Ectodermal cell (in vitro differentiated cells): ENCODE measurements around the gene FBXL20.

ENCODE experiments used
- H3K27ac ChIP-seq: 2 replicates; pipeline ENCODE4 v1.7.0; 2013; ENCODE audit warnings: mild to moderate bottlenecking, low read depth, low read length; ENCODE audit not compliant: insufficient read depth, poor library complexity, severe bottlenecking
- H3K27me3 ChIP-seq: 2 replicates; pipeline ENCODE4 v1.7.0; 2013; ENCODE audit warnings: mild to moderate bottlenecking, low read length; ENCODE audit not compliant: insufficient read depth, control insufficient read depth, poor library complexity, severe bottlenecking
- H3K36me3 ChIP-seq: one replicate; pipeline ENCODE4 v1.7.0; 2013; ENCODE audit warnings: low read length; ENCODE audit not compliant: control insufficient read depth, insufficient read depth
- H3K4me1 ChIP-seq: one replicate; pipeline ENCODE4 v1.7.0; 2013; ENCODE audit warnings: low read length; ENCODE audit not compliant: control insufficient read depth, insufficient read depth
- H3K4me3 ChIP-seq: 2 replicates; pipeline ENCODE4 v1.7.0; 2013; ENCODE audit warnings: low read depth, low read length, control low read depth; ENCODE audit not compliant: insufficient read depth
- H3K9me3 ChIP-seq: 2 replicates; pipeline ENCODE4 v1.7.0; 2013; ENCODE audit warnings: mild to moderate bottlenecking, low read length, moderate library complexity; ENCODE audit not compliant: control insufficient read depth
- WGBS, 2 experiments: methylation state at CpG; one replicate each; pipeline ENCODE4 v1.1.7; 2013; ENCODE audit warnings: missing lambda C conversion rate in 2 of 2; 5-methylcytosine and 5-hydroxymethylcytosine counted together

FBXL20 gene

DNA sequence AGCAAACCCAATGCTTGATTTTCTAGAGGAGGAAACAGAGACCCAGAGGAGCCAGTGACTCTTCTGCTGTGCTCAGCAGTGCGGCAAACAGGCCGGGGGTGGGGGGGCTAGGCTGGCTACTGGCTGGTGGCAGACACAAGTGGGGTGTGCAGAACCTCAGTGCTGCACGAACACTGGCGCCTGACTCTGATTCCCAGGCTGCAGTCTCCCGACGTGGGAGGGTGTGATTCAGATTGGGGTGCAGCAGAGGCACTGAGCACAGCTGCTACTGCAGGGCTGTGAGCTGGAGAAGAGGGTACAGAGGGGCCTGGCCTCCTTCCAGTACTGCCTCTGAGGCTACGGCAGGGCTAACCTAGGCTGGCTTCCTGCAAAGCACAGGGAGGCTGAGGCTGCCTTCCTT lies 193.3 kb downstream of the FBXL20 start:
- H3K27me3 ChIP-seq, result peaks cover 25% of the 10 kb centered on the region
- WGBS, 2 experiments, result 82 to 84% methylated on average over 7 of the region's 7 CpGs
- H3K36me3 ChIP-seq, result peaks cover 21% of the 10 kb centered on the region
- H3K9me3 ChIP-seq, result no peaks in the 10 kb centered on the region
- H3K4me1 ChIP-seq, result peaks cover 22% of the 10 kb centered on the region
- no peak overlapping the region for H3K4me3 ChIP-seq
- no peak overlapping the region for H3K27ac ChIP-seq

DNA sequence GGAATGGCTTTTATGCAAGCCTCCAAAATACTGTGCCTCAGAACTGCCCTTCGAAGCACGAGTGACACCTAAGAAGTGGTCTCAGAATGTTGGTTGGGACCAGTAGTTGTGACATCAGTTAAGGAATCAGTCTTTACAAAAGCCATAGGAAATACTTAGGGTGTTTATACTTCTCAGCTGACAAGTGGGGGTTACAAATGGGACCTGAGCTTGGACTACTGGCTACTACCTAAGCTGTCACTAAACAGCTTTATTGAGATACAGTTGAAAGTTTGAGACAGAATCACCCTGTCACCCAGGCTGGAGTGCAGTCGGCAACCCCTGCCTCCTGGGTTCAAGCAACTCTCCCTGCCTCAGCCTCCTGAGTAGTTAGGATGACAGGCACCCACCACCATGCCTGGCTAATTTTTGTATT lies 196.3 kb downstream of the FBXL20 start:
- no peak overlapping the region for H3K4me3 ChIP-seq
- WGBS, 2 experiments, result 97% methylated on average over 3 of the region's 3 CpGs

DNA sequence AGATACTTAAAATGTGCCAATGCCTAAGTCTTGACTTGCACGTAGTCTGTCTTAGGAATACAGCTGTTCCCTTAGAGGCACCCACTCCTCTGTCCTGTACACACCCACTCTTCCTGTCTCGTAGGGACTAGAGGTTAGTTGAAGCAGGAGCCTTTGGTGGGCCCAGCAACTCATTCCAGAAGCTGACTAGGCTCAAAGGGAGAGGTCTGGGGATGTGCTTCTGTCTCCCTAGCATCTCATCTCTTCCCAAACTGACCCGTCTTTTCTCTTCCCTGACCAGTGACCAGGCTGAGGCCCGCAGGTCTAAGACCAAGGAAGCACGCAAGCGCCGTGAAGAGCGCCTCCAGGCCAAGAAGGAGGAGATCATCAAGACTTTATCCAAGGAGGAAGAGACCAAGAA lies 197.2 kb downstream of the FBXL20 start:
- WGBS, 2 experiments, result 94 to 98% methylated on average over 8 of the region's 8 CpGs
- no peaks in the 10 kb centered on the region for H3K9me3 ChIP-seq
- peaks cover 38% of the 10 kb centered on the region for H3K36me3 ChIP-seq

More for the DNA sequence above, 196.3 kb downstream of the FBXL20 start:
- H3K4me1 ChIP-seq, result peaks cover 23% of the 10 kb centered on the region
- no peak overlapping the region for H3K27ac ChIP-seq
- peaks cover 16% of the 10 kb centered on the region for H3K27me3 ChIP-seq
- H3K36me3 ChIP-seq, result peaks cover 38% of the 10 kb centered on the region
- no peaks in the 10 kb centered on the region for H3K9me3 ChIP-seq

More for the DNA sequence above, 197.2 kb downstream of the FBXL20 start:
- Histone ChIP-seq H3K4me1 (peaks cover 15% of the 10 kb centered on the region), H3K27me3 (peaks cover 7% of the 10 kb centered on the region), H3K4me3 (no peak overlapping the region), H3K27ac (no peak overlapping the region)
